Dermis blood vessel endothelial cell (primary cell): Measurements from ENCODE around the gene PCDHB8. TPM values are rescaled to one million over a fixed set of nuclear protein-coding genes. Genes with fewer than 3 reads are reported as not detected.
A peak's percentile ranks its signal among the peaks of the same experiment; 100 is the strongest.
"Not testable (repeated sequence)": the region's sequence is repeated elsewhere in the genome, so short reads cannot be mapped to it uniquely, and the experiment has no call there.

Experiments
- DNase-seq: peaks from one replicate; pipeline ENCODE4 v3.0.0; 2010
- total RNA-seq: library from RNA; depleted of rRNA; stranded (reverse); fragments of >200 nt; gene quantifications from 2 replicates; pipeline ENCODE4 v1.2.3, GENCODE V29; 2014

The PCDHB8 gene
- total RNA-seq = 0.14 and 0.34 TPM in 2 replicates

- peak; percentile 3 for DNase-seq
These were observed at the start of gene PCDHB8 for GRCh38 chr5:141177577-141178191. Gene PCDHB8 (plus strand): TSS chr5:141177790. CDS start chr5:141178035, 245 bp downstream.

GRCh38 chr5:141135030-141135717 lies 42.4 kb upstream of the PCDHB8 start, which contains the start of gene PCDHB5:
Gene PCDHB5 (plus strand): TSS chr5:141135206. CDS start chr5:141135435, 229 bp downstream.
- DNase-seq = peak; percentile 48

GRCh38 chr5:141135718-141136266 lies 41.8 kb upstream of the PCDHB8 start:
- DNase-seq = no peak

- not testable (repeated sequence) for DNase-seq
These were observed 40.2 kb upstream of the PCDHB8 start for GRCh38 chr5:141137346-141137745.

- DNase-seq = peak; percentile 46
These were observed 27.8 kb upstream of the PCDHB8 start, which contains the start of gene PCDHB6 for GRCh38 chr5:141149812-141150211. Gene PCDHB6 (plus strand): TSS chr5:141150057. CDS start chr5:141150258, 201 bp downstream.

GRCh38 chr5:141150224-141150992 lies 27.2 kb upstream of the PCDHB8 start:
- no peak for DNase-seq

GRCh38 chr5:141150993-141151325 lies 26.6 kb upstream of the PCDHB8 start:
- DNase-seq = no peak

- not testable (repeated sequence) for DNase-seq
These were observed 26.0 kb upstream of the PCDHB8 start for GRCh38 chr5:141151632-141152031.

GRCh38 chr5:141152096-141152495 lies 25.5 kb upstream of the PCDHB8 start:
- DNase-seq = not testable (repeated sequence)

- no peak for DNase-seq
These were observed 21.8 kb upstream of the PCDHB8 start for GRCh38 chr5:141155540-141156374.

- not testable (repeated sequence) for DNase-seq
These were observed 20.2 kb upstream of the PCDHB8 start for GRCh38 chr5:141157356-141157755.

GRCh38 chr5:141157901-141158300 lies 19.7 kb upstream of the PCDHB8 start:
- not testable (repeated sequence) for DNase-seq

- peak; percentile 43 for DNase-seq
These were observed 5.0 kb upstream of the PCDHB8 start, which contains the start of gene PCDHB7 for GRCh38 chr5:141172381-141173204. Gene PCDHB7 (plus strand): TSS chr5:141172644. CDS start chr5:141172836, 192 bp downstream.

GRCh38 chr5:141174291-141175104 lies 3.1 kb upstream of the PCDHB8 start:
- not testable (repeated sequence) for DNase-seq

GRCh38 chr5:141175933-141176332 lies 1.7 kb upstream of the PCDHB8 start:
- no peak for DNase-seq

- DNase-seq = not testable (repeated sequence)
These were observed 1.8 kb downstream of the PCDHB8 start for GRCh38 chr5:141179371-141179770.

- not testable (repeated sequence) for DNase-seq
These were observed 2.3 kb downstream of the PCDHB8 start for GRCh38 chr5:141179876-141180275.

GRCh38 chr5:141180313-141180712 lies 2.7 kb downstream of the PCDHB8 start:
- DNase-seq = no peak

- DNase-seq = peak; percentile 54
These were observed 4.7 kb downstream of the PCDHB8 start, which contains the start of gene PCDHB16 for GRCh38 chr5:141182248-141182647. Gene PCDHB16 (plus strand): TSS chr5:141182387. CDS start chr5:141182560, 173 bp downstream.
